ENCODE data around the gene ESRRG.

ESRRG gene

DNA sequence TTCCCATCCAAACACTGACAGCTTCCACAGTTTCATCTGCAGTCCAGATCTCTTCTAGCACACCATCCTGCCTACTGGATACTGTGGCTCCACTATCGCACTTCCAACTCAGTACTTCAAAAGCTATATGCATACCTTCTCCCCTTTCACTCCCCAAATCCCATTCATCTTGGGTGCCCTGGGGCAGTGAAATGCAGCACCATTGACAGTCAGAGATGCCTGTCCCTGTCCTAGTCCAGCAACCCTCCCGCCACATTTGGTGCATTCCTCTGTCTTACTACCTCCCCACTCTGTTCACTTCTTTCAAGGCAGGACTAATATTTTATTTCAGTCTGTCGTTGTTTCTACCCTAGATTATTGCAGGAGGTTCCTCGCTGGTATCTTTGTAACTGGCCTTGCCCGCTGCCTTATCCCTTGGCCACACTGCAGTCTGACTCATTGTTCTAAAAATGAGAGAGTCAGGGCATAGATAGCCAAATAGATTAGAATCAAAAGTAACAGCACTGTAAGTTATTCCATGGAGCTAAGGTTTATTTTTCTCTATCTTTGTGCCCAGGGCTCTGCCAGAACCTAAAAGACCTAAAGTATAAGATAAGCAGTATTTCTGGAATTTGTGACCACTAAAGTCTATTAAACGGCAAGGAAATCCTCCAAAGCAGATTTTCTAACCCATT, 96.7 kb downstream of the ESRRG start:
- DNase-seq, result no peak

DNA sequence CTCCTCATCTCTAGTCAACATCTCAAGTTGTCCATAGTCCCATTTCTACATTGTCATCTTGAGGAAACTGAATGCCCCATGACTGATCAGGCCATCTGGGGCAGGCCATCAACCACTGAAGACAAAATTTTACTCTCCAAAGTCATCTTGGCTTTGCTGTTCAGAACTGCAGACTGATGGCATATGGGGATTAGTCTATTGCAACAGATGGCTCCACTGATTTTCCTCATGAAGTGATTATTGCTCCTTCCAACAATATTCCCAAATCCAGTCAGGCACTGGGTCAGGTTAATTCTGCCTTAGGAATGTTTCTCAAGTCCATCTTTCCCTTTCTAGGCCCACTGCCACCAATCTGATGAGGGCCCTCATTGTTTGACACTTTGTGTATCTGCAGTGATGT, 101.7 kb downstream of the ESRRG start:
- no peak for DNase-seq

DNA sequence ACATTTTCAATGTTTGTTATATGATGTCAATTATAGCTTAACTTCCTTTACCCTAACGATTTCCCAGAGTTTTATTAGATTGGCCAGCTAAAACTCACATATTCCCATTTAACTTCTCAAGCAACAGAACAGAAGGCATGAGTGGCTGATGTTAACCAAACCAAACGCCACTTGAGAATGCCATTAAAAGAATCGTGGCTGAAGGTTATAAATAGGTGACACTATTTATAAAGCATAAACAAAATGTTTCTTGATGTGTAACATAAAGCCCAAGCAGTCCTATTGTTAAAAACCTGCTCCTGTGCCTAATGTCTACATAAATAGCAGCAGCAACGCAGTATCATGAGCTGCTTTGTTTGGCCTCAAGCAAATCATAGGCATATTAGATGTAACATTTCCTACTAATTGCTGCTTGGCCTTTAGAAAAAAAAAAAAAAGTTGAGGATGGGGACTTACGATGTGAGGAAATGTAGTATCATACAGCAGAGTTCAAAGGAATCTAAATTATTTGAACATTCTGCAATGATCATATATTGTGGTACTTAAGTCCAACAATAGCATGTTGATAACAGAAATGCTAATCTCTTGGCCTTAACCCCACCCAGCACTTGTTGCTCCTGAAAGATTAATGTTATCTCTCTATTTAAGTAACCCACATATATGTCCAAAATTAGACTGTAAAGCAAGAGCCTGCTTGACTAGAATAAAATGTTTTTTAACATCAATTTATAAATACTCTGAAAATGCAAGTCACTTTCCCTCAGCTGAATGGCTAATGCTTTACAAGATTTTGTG, 106.0 kb downstream of the ESRRG start:
- DNase-seq, result no peak

DNA sequence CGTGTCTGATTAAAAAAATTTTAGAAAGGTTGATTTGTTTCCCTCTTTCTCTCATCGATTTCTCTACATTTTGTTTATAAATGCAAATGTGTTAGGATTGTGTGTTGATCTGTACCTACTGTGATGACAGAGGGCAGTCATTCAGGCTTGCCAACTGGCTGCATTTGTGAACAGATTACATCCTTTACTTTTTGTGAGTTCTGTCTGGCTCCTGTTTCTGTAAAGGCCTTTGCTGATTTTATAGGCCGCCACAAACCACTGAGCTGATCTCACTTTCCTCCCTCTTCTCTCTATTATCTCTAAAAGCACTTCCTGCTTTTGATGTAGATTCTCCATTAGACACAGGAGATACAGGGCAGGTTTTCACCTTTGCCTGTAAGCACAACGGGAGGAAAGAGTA, 106.8 kb downstream of the ESRRG start:
- no peak for DNase-seq

DNA sequence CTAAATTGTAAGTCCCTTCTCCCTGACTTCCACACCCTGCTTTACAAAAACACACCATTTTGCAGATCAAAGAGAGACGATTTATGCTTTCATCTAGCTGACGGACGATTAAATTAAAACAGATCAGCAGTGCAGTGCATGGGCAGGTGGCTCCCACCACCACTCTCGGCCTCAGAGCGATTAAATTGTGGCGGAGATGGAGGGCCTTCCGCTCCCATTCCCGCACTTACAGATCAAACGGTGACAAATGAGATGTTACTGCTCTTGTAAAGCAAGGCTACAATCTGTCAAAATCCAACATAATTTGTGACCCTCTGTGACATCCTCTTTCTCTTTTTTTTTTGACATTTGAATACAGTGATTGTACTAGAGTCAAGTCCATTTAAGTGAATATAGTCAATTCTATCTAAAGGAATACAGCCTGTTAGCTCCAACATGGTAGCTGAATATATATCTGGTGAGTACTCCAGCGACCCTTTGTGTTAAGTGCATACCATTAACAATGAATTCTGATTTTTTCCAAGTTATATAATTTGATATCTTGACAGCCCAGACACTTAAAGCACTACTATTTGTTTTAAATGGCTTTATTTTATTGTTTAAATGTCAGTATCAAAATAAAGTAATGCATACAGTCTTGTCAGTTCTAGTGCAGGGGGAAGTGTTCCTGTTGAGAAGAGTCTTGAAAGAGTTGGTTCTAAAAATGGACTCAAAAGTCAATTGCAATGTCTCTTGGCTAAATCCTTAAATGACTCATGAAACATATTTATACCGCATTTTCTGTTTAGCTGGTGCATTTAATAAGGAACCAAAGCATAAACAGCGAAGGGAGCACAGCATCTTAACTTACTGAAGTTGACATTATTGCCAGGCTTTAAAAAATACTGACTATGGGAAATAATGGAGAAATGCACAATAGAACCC, 109.0 kb downstream of the ESRRG start:
- no peak for DNase-seq

DNA sequence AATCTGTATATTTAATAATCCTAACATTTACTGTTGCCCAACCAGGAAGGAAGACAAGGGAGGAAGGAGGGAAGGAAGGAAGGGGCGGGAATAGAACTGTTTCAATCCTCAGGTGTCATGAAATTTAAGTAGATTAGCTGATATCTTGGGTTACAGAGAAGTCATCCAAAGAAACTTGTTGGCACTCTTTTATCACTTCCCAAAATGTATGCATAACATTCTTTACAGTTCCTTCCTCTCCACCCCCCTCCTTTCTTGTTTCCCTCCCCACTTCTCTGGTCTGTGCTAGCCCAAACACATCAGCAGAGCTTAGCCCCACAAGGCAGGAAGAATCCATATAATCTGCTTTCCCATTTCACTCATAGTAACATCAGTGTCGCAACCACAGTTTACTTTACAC, 110.9 kb downstream of the ESRRG start:
- no peak for DNase-seq

DNA sequence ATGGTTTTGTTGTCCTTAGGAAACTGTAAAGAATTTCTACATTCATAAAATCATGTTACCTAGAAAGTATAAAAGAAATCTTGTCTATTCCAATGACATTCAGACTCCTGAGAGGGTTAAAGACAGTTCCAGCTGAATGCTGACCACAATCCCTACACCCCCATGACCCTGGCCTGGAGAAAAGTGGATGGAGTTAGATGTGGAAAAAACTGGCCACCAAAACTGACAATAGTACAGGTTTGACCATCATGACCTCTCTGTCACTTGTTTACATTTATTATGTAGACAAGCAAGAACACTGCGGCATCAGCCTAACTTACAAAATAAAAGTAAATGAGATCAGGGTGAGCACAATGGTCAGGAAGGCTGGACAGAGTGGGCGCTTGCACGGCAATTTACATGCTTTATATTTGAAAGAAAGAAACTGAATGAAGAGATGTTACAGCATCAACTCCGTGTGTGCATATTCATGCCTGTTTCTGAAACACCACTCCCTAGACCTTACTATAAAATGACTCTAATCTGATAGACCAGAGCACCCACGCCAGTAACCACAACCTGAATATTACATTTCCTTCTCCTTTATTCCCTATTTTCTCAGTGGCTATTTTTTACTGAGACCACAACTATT, 116.0 kb downstream of the ESRRG start:
- no peak for DNase-seq

DNA sequence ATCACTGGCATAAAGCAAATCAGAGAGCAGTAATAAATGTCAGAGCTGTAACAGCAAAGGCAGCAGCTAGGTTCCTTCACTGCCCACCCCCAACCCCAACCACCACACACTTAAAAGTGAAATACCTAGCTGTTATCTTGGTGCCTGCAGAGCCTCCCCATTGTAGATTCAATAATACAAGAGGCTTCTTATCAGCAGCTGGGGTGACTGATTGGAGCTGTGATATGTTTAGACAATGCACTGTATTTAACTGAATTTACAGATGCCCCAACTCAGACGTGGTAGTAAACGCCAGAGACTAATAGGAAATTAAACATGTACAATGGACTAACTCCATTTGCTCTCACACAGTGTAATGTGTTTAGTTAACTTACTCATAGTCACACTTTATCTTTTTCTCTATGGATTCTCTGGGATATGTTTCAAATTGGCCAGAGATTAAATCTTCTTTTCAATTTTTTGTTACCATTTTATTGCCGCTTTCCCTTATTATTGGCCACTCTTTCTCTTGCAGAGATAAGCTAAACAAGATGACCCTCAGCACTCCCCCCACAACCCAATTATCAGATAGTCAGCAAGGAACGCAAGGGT, 117.1 kb downstream of the ESRRG start:
- no peak for DNase-seq

DNA sequence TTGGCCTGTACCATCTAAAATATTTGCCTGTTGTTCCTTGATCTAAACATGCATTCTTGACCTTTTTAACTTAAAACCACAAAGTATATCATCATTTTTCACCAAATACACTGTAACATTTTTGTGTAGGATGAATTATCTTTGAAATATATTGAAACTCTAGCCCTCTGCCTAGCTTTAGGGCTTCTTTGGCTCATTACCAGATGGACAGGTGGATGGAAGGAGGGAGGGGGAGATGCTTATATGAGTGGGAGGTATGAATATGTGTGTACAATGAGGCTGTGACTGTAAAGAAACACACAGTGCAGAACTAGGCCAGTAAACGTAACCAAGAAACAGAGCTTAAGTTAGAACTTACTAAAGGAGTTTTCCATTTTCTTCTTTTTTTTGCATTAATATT, 118.5 kb downstream of the ESRRG start:
- no peak for DNase-seq

DNA sequence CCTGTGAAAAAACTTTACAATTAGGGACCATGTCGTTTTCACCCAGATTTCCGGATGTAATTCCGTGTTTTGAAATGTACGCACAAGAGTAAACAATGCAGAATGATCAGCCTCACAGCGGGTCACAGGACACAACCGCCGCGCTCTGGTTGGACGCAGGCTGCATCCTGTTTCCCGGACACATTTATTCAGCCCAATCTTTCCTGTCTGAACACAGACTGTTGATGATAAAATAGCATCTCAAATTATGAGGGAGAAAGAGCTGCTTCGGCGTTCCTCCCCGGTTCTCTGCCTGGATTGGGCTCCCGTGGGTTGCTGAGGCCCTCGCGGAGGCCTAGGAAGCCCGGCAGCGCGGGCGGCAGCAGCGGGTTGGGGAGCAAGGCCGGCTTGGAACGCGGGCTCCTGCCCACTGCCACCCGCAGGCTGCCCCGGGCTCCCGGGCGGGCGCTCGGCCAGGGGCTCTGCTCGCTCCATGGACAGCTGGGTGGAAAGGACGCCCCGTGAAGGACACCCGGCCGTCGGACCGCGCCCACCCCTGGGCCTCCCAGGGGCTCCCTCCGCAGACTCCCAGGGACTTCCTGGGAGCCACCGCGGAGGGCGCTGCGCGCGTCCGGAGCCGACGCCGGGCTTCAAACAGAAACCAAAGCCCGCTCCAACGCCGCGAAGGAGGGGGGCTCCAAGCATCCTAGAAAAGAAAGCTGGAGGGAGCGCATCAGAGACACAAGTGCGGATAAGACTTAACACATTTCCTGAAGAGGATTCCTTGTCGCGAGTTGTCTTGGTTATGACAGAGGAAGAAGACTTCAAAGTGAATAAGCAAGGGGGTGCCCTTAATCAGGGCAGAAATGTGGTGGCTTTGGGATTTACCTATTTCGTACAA, 122.3 kb downstream of the ESRRG start:
- DNase-seq, result no peak

DNA sequence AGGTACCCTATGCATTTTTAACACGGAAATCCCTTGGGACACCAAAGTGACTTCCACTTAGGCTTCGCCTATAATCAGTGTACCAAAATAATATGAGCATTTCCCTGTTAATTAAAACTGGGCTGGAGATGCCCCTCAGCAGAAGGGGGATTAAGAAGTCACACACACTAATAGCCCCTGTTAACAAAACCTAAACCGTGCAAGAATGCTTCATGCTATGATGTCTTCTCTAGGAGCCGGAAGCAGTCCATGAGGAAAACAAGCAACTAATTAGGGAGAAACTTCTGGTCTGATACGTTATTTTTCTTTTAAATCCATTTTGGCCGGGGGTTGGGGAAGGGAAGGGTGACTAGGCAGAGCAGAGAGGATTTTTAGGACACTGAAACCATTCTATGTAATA, 123.4 kb downstream of the ESRRG start:
- no peak for DNase-seq

DNA sequence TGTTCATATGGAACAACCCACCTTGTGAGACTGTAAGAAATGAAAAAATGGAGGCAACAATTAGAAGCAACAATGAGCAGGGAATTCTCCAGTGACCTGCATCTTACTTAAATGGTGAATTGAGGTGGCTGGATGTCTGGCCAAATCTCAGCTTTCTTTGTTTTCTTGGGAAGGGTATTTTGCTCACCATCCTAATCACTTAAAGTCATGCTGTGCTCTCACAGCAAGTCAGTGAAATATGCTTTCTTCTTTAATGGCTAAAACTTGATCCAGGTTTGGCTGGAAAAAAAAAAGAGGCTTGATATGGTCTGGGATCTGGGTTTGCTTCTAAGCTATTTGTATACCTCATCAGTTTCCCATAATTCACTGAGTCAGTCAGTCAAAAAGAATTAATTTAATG, 124.8 kb downstream of the ESRRG start:
- DNase-seq, result no peak

DNA sequence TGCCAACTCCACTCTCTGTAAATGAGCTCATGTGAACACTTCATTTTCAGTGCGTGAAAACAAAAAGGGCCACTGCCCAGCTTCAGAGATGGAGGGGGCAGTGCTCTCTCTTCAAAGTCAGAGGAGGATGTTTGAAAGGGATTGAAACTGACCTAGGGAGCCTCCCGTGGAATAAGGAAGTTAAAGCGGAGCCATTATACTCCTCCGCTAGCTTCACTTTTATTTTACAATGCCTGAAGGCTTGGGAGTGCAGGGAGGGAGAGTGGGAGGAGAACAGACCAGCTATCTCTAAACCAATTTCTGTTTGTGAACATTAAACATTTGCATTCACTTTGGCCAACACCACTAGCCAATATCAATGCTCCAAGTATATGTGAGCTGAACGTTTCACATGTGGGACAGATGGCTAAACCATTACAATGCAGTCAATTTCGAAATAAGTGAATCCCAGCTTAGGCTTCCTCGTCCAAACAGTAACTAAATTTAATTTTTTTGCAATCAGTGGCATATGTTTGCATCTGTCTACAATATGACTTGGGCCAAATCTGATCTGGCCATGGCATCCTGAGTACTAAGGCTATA, 126.9 kb downstream of the ESRRG start:
- no peak for DNase-seq

DNA sequence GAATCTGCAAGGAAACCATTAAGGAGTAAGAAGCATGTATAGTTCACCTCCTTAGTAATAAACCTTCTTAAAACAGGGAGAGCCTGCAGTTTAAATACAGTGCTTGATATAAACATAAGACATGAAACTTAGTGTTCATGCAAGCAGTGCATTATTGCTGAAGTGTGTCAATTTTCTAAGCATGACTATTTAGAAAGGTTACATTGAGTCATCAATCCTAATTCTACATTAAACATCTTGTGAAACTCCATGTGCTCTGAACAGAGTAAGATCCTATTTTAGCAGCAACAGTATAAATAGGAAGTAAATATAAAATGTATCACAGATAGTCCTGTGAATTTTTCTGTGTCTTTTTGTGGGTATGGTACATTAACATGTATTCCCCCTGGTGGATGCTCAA, 135.5 kb downstream of the ESRRG start:
- no peak for DNase-seq

DNA sequence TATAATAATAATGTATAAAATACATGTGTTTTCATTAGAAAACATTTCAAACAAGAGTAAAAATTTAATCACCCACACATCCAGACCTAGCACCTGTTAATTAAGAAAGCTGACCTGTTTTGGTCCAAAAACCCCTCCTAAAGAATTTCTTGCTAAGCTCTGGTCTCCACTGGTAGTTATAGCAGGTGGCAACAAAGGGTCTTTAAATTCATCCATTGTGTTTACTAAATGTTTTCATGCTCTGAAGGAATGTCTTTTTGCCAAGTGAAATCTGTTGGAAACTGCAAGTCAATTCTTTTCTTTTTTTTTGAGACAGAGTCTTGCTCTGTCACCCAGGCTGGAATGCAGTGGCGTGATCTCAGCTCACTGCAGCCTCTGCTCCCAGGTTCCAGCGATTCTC, 141.1 kb downstream of the ESRRG start:
- no peak for DNase-seq

DNA sequence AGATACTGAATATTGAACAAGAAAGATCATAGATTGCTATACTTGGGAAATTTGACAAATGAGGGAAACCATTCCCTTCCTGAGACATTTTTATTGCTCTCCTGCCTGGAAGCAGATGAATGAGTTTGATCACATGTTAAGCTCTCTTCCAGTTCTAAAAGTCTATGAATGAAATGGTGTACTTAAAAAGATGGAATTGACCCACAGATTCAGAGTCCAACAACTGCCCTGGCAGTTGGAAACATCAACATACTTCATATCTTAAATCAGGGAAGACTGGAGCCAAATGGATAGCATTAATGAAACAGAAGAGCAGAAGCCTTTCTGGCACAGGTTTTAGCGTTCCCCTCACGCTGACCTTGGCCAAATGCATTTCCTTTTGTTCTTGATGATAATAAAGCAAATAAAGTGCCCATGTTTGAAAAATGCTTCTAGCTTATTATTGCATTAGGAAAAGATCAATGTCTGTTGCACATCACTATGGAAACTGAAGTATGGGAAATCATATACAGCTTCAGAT, 142.6 kb downstream of the ESRRG start:
- no peak for DNase-seq

DNA sequence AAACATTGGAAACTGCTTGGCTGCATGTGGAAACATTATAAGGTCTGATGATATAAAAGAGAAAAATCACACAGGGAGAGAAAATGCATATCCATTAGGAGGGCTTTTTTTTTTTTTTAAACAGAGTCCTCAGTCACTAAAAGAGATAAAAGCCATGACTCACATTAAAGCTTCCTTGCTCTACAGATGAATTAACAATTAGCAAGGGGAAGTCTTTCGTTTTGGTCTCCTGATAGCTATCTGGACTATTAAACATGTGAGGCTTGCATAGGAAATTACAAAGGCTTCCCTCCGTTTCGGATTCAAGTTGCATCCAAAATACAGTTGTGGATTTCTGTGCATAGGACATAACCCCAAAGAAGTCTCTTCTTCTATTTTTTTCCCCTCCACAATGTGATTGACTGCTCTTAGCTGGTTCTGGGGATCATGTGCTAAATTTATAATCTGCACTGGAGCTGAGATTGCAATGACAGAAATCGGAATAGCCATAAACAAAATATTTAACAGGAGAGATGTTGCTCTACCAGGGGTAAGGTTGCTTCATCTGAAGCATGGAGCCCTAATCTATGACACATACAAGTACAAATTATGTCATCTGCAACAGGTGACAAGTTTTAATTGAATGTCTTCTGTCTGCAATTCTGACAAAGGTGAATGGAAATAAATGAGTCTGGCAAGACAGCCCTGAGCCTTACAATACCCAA, 146.8 kb downstream of the ESRRG start:
- no peak for DNase-seq

DNA sequence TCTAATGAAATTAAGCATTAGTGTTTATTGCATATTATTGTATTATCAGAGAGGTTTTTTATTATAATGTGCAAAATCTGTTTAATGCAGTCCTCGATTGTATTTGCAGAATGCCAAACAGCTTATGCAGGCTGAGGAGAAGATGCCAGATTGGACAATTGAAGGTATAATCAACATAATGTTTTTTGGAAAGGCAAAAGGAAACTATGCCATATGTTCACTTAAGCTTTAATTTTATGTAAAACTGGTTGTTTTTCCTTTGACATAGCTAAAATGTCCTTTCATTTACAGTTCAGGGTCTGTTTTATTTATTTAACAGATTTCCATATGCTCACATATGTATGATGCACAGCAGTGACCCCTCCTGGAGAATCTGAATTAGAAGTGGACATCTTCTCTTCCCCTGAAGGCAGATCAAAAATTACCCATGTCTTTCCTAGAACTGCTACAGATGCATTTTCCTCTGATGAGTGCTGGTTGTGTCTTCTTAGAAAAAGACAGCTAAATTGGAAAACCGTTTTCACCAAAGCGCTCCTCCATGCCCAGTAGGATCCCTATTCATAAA, 156.5 kb downstream of the ESRRG start:
- no peak for DNase-seq

DNA sequence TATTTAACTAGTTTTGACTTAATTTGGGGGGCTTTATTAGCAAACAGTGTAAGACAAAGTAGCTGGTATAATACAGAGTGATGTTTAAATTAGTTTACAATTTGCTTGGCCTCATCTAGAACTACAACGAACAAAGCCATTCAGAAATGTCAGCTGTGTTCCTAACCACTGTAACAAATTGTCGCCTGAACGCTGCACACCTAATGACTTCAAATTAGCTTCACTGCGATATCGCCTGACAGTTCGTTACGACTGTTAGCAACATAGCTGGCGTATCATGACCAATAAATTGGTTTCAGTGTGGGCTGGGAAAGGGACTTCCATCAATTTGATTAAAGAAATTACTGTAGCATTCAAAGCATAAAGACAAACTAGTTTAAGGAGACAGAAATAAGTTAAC, 160.1 kb downstream of the ESRRG start:
- DNase-seq, result no peak

DNA sequence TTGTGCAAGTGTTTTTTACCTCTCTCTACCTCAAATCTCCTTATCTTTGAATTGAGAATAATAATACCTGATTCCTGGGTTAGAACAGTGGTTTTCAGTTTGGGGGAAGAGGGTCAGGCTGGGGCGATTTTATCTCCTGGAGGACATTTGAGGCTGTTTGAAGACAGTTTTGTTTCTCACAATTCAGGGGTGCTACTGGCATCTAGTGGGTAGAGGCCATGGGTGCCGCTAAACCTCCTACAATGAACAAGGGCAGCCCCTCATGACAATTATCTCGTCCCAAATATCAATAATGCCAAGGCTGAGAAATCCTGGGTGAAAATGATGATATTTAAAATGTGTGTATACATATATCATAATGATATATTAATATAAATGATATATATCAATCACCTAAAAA, 160.8 kb downstream of the ESRRG start:
- no peak for DNase-seq

Data from activated CD8-positive, alpha-beta memory T cell treated with anti-CD3 and anti-CD28 coated beads for 24 hours (primary cell).